Activated CD8-positive, alpha-beta T cell treated with anti-CD3 and anti-CD28 coated beads for 36 hours (primary cell): ENCODE measurements around the gene PPAT. TPM values are rescaled to one million over a fixed set of nuclear protein-coding genes. Genes with fewer than 3 reads are reported as not detected.
"Not testable (repeated sequence)": the region's sequence is repeated elsewhere in the genome, so short reads cannot be mapped to it uniquely, and the experiment has no call there.

ENCODE experiments used
- ATAC-seq: fragments of 200-7000 bp; cut with Tn5 transposase; one replicate; pipeline ENCODE4 v1.10.0; 2021; ENCODE audit warnings: mild to moderate bottlenecking, moderate library complexity
- CTCF ChIA-PET: fragments of 350-600 bp; sonication (Branson Sonifier 250); formaldehyde crosslinking; loops from one replicate; lab custom pipeline; 2021; ENCODE audit warnings: antibody characterized with exemption; lab: Charles Lee
- POLR2A ChIA-PET: fragments of 350-600 bp; sonication (Branson Sonifier 250); formaldehyde crosslinking; loops from one replicate; lab custom pipeline; 2021; ENCODE audit warnings: antibody characterized with exemption; lab: Charles Lee
- DNase-seq: peaks from one replicate; pipeline ENCODE4 v3.0.0-alpha.2; 2020
- H3K27ac Mint-ChIP-seq: one replicate; pipeline ENCODE4 v1.8.0; 2021; ENCODE audit warnings: mild to moderate bottlenecking, mixed read lengths
- H3K27me3 Mint-ChIP-seq: one replicate; pipeline ENCODE4 v1.8.0; 2021; ENCODE audit warnings: mixed read lengths
- H3K36me3 Mint-ChIP-seq: one replicate; pipeline ENCODE4 v1.8.0; 2021; ENCODE audit warnings: low read depth, mixed read lengths
- H3K4me1 Mint-ChIP-seq: one replicate; pipeline ENCODE4 v1.8.0; 2021; ENCODE audit warnings: low read depth, mixed read lengths
- H3K4me3 Mint-ChIP-seq: one replicate; pipeline ENCODE4 v1.8.0; 2021; ENCODE audit warnings: mild to moderate bottlenecking, moderate library complexity, mixed read lengths
- H3K9me3 Mint-ChIP-seq: one replicate; pipeline ENCODE4 v1.8.0; 2021; ENCODE audit warnings: mixed read lengths
- CTCF ChIP-seq: fragments of 200-600 bp; IDR thresholded peaks from one replicate; pipeline ENCODE4 v1.8.0; 2022; ENCODE audit warnings: antibody characterized with exemption, mild to moderate bottlenecking
- intact Hi-C: fragments of 100-400 bp; cut with micrococcal nuclease; formaldehyde crosslinking; loops from one replicate; pipeline ENCODE4 v1.10.0; 2022
- total RNA-seq, 2 experiments: library from RNA; stranded (reverse); gene quantifications; one replicate each; pipeline ENCODE4 v1.2.3, GENCODE V29; 2021

Gene PPAT
- total RNA-seq, 2 experiments from 2014 or later, result 44.1 to 46.9 TPM

- Mint-ChIP-seq H3K4me3 (no peak overlapping the region), H3K27me3 (no peaks in the 10 kb centered on the region), H3K9me3 (peaks cover 1% of the 10 kb centered on the region), H3K4me1 (peaks cover 3% of the 10 kb centered on the region), H3K36me3 (peaks cover 30% of the 10 kb centered on the region), H3K27ac (no peak overlapping the region)
- no peak for TF ChIP-seq CTCF
- no peak for ATAC-seq
- no peak for DNase-seq
- intact Hi-C loops, result no loop called here
- CTCF ChIA-PET, result no interaction called here
- POLR2A ChIA-PET, result interaction anchor here (2.8 kb wide), 1 partner anchor 14 kb away, joined by 11 read pairs; the partner anchor contains the start of gene AASDH
Measured at GRCh38 chr4:56372774-56373173, 62.6 kb downstream of the PPAT start.

- Mint-ChIP-seq H3K4me1 (peaks cover 3% of the 10 kb centered on the region), H3K27ac (no peak overlapping the region), H3K9me3 (peaks cover 1% of the 10 kb centered on the region), H3K27me3 (no peaks in the 10 kb centered on the region), H3K36me3 (peaks cover 30% of the 10 kb centered on the region), H3K4me3 (no peak overlapping the region)
- ChIA-PET CTCF (no interaction called here), POLR2A (interaction anchor here (0.5 to 2.8 kb wide), 2 partner anchors 15 to 628 kb away, joined by 3 to 11 read pairs; partner anchors contain the start of gene AASDH)
- intact Hi-C loops, result no loop called here
- DNase-seq (no peak), ATAC-seq (no peak)
- no peak for TF ChIP-seq CTCF
Measured at GRCh38 chr4:56371426-56372220, 63.8 kb downstream of the PPAT start.

GRCh38 chr4:56370377-56370776, 65.0 kb downstream of the PPAT start:
- Mint-ChIP-seq H3K9me3 (peaks cover 1% of the 10 kb centered on the region), H3K27ac (no peak overlapping the region), H3K27me3 (no peaks in the 10 kb centered on the region), H3K36me3 (peaks cover 31% of the 10 kb centered on the region), H3K4me3 (no peak overlapping the region), H3K4me1 (peaks cover 3% of the 10 kb centered on the region)
- no peak for ATAC-seq
- ChIA-PET POLR2A (interaction anchor here (0.7 to 1.0 kb wide), 2 partner anchors 17 to 196 kb away, joined by 3 read pairs; partner anchors contain the start of gene AASDH), CTCF (no interaction called here)
- no peak for TF ChIP-seq CTCF
- intact Hi-C loops, result no loop called here
- no peak for DNase-seq

- peaks cover 28% of the 10 kb centered on the region for H3K36me3 Mint-ChIP-seq
- H3K27ac Mint-ChIP-seq, H3K4me3 Mint-ChIP-seq, H3K4me1 Mint-ChIP-seq, H3K27me3 Mint-ChIP-seq, ATAC-seq, DNase-seq, CTCF ChIA-PET, H3K9me3 Mint-ChIP-seq, intact Hi-C loops: not testable (repeated sequence)
- POLR2A ChIA-PET, result interaction anchor here (0.7 kb wide), 1 partner anchor 25 kb away, joined by 3 read pairs; the partner anchor contains the start of gene AASDH
Measured at GRCh38 chr4:56362981-56363380, 72.4 kb downstream of the PPAT start.

- POLR2A ChIA-PET, result no interaction called here
- DNase-seq, result no peak
- no peak for TF ChIP-seq CTCF
- peaks cover 3% of the 10 kb centered on the region for H3K9me3 Mint-ChIP-seq
- ATAC-seq, result no peak
- CTCF ChIA-PET, result no interaction called here
- H3K4me1 Mint-ChIP-seq, result no peaks in the 10 kb centered on the region
- intact Hi-C loops, result no loop called here
- no peaks in the 10 kb centered on the region for H3K27me3 Mint-ChIP-seq
- peaks cover 23% of the 10 kb centered on the region for H3K36me3 Mint-ChIP-seq
- H3K27ac Mint-ChIP-seq, result no peak overlapping the region
- no peak overlapping the region for H3K4me3 Mint-ChIP-seq
Measured at GRCh38 chr4:56360071-56360470, 75.3 kb downstream of the PPAT start.
